Transverse colon (tissue), 4 donors: ENCODE data around the gene B4GALNT3. TPM values are rescaled to one million over a fixed set of nuclear protein-coding genes. Genes with fewer than 3 reads are reported as not detected.

Experiments
- DNase-seq: peaks from one replicate; pipeline ENCODE4 v3.0.0-alpha.2; 2019
- H3K27ac ChIP-seq, 4 donors: fragments of 200-600 bp; sonication (generic); 2 replicates each; pipeline ENCODE4 v1.5.1; 2016 to 2018; ENCODE audit warnings: inconsistent platforms in 4 of 4
- H3K27me3 ChIP-seq: fragments of 200-600 bp; sonication (generic); 2 replicates; pipeline ENCODE4 v1.5.1; 2017; ENCODE audit warnings: inconsistent platforms
- H3K36me3 ChIP-seq, 4 donors: fragments of 200-600 bp; sonication (generic); 2 replicates each; pipeline ENCODE4 v1.5.1; 2017 to 2019; ENCODE audit warnings: inconsistent platforms in 4 of 4
- H3K4me1 ChIP-seq, 4 donors: fragments of 200-600 bp; sonication (generic); 2 replicates each; pipeline ENCODE4 v1.5.1; 2017 to 2020; ENCODE audit warnings: inconsistent platforms in 4 of 4
- H3K4me3 ChIP-seq, 4 donors: fragments of 200-600 bp; sonication (generic); 1 replicate in 1 of 4; 2 replicates in 3 of 4; pipeline versions ENCODE4 v1.5.1 to v1.6.1; 2017 to 2019; ENCODE audit warnings: inconsistent platforms in 4 of 4
- H3K9me3 ChIP-seq, 2 donors: fragments of 200-600 bp; sonication (generic); 2 replicates each; pipeline ENCODE4 v1.5.1; 2017 to 2019; ENCODE audit warnings: inconsistent platforms in 2 of 2
- CTCF ChIP-seq, 5 experiments: fragments of 200-600 bp in 3 of 5; fragments of 450-650 bp in 2 of 5; sonication (generic) in 3 of 5; IDR thresholded peaks; 1 replicate in 2 of 5; 2 replicates in 3 of 5; pipeline ENCODE4 v1.5.1; 2016 to 2017; ENCODE audit warnings: antibody characterized with exemption in 5 of 5, inconsistent platforms in 3 of 5, mild to moderate bottlenecking in 2 of 5, moderate library complexity in 1 of 5
- EP300 ChIP-seq: sonication (generic); formaldehyde crosslinking; IDR thresholded peaks from one replicate; pipeline ENCODE4 v1.6.1; 2017; ENCODE audit warnings: antibody characterized with exemption, low read depth
- POLR2A ChIP-seq: fragments of 450-650 bp; IDR thresholded peaks from one replicate; pipeline ENCODE4 v1.6.1; 2016; ENCODE audit warnings: antibody characterized with exemption, mild to moderate bottlenecking, moderate library complexity
- POLR2AphosphoS5 ChIP-seq, 3 donors: sonication (generic); formaldehyde crosslinking; IDR thresholded peaks; one replicate each; pipeline ENCODE4 v1.6.1; 2016; ENCODE audit warnings: antibody characterized with exemption in 3 of 3
- WGBS, 2 donors: methylation state at CpG; one replicate each; pipeline ENCODE4 v1.1.5; 2018; ENCODE audit warnings: low coverage in 1 of 2; 5-methylcytosine and 5-hydroxymethylcytosine counted together
- in situ Hi-C, 4 donors: fragments of 200-750 bp; cut with MboI; loops; one replicate each; pipeline versions ENCODE4 v1.15.0 to v1.15.1; 2017; ENCODE audit warnings: low sequenced_read_pairs in 3 of 4, low pct_ligation_motif_present in 1 of 4, low pct_unique_long_range_greater_than_20kb in 1 of 4
- intact Hi-C: fragments of 100-400 bp; cut with DNase I; formaldehyde crosslinking; loops from one replicate; pipeline ENCODE4 v1.15.1; 2023; ENCODE audit warnings: low total_unique reads
- total RNA-seq, 4 donors: library from RNA; depleted of rRNA; stranded (reverse); fragments of >200 nt; gene quantifications; one replicate each; pipeline ENCODE4 v1.1.0, GENCODE V29; 2016

The B4GALNT3 gene
- total RNA-seq, 4 donors from 2014 or later = 49.8 to 166 (median 93.4) TPM

- no peak overlapping the region for H3K27ac ChIP-seq
- in situ Hi-C loops = loop anchor here in 1 of 4 donors (10.0 kb wide), 1 partner anchor 102 kb away; no protein-coding TSS in a partner anchor
- H3K4me3 ChIP-seq = no peak overlapping the region
- TF ChIP-seq EP300 (no peak), CTCF (IDR thresholded peaks at IDR 0.05) (peak; percentile 71 to 80 (median 73))
- H3K27me3 ChIP-seq = no peaks in the 10 kb centered on the region
- intact Hi-C loops = loop anchor here (5.0 kb wide), 1 partner anchor 105 kb away; no protein-coding TSS in a partner anchor
- H3K4me1 ChIP-seq = no peaks in the 10 kb centered on the region
- WGBS, 2 donors = 55 to 56% methylated on average over 14 to 16 of the region's 16 CpGs
- H3K9me3 ChIP-seq = no peaks in the 10 kb centered on the region
- no peaks in the 10 kb centered on the region for H3K36me3 ChIP-seq
- peak; percentile 46 for DNase-seq
These were observed 17.4 kb upstream of the B4GALNT3 start for GRCh38 chr12:442235-442884.

- intact Hi-C loops = no loop called here
- TF ChIP-seq CTCF (IDR thresholded peaks at IDR 0.05) (no peak), POLR2A (no peak), EP300 (no peak), POLR2AphosphoS5 (IDR thresholded peaks at IDR 0.05) (no peak)
- Histone ChIP-seq H3K9me3 (no peaks in the 10 kb centered on the region), H3K27me3 (peaks cover 9% of the 10 kb centered on the region), H3K27ac (no peak overlapping the region), H3K4me3 (no peak overlapping the region), H3K4me1 (peaks cover 0 to 15% (median 7%) of the 10 kb centered on the region in 4 donors), H3K36me3 (no peaks in the 10 kb centered on the region)
- in situ Hi-C loops = loop anchor here in 2 of 4 donors (5.0 to 10.0 kb wide), 2 partner anchors 98 to 105 kb away; no protein-coding TSS in a partner anchor
- DNase-seq = no peak
- WGBS, 2 donors = 92 to 93% methylated on average over 1 of the region's 1 CpG
These were observed 12.6 kb upstream of the B4GALNT3 start for GRCh38 chr12:447141-447540.

- DNase-seq = no peak
- in situ Hi-C loops (loop anchor here in 2 of 4 donors (5.0 to 10.0 kb wide), 2 partner anchors 96 to 103 kb away; no protein-coding TSS in a partner anchor), intact Hi-C loops (no loop called here)
- Histone ChIP-seq H3K4me1 (peaks cover 0 to 17% (median 9%) of the 10 kb centered on the region in 4 donors), H3K4me3 (no peak overlapping the region), H3K9me3 (no peaks in the 10 kb centered on the region), H3K27ac (no peak overlapping the region), H3K27me3 (peaks cover 9% of the 10 kb centered on the region), H3K36me3 (no peaks in the 10 kb centered on the region)
- 65 to 70% methylated on average over 3 to 4 of the region's 4 CpGs for WGBS, 2 donors
- TF ChIP-seq POLR2AphosphoS5 (IDR thresholded peaks at IDR 0.05) = no peak
- no peak for TF ChIP-seq POLR2A
- no peak for TF ChIP-seq CTCF (IDR thresholded peaks at IDR 0.05)
- no peak for TF ChIP-seq EP300
These were observed 10.5 kb upstream of the B4GALNT3 start for GRCh38 chr12:449203-449602.

- Histone ChIP-seq H3K4me3 (no peak overlapping the region), H3K4me1 (peaks cover 0 to 17% (median 9%) of the 10 kb centered on the region in 4 donors), H3K27ac (peak overlapping the region in 2 of 4 donors; percentile 34 to 38), H3K9me3 (no peaks in the 10 kb centered on the region), H3K27me3 (peaks cover 9% of the 10 kb centered on the region), H3K36me3 (no peaks in the 10 kb centered on the region)
- peak; percentile 51 for DNase-seq
- in situ Hi-C loops (loop anchor here in 1 of 4 donors (5.0 kb wide), 1 partner anchor 102 kb away; no protein-coding TSS in a partner anchor), intact Hi-C loops (no loop called here)
- 41 to 59% methylated on average over 3 of the region's 3 CpGs for WGBS, 2 donors
- no peak for TF ChIP-seq CTCF (IDR thresholded peaks at IDR 0.05)
- no peak for TF ChIP-seq POLR2A
- TF ChIP-seq EP300 = no peak
- TF ChIP-seq POLR2AphosphoS5 (IDR thresholded peaks at IDR 0.05) = no peak
These were observed 9.3 kb upstream of the B4GALNT3 start for GRCh38 chr12:450438-450837.
